Lung (tissue), 12 donors: ENCODE data around the gene ENSA. TPM values are rescaled to one million over a fixed set of nuclear protein-coding genes. Genes with fewer than 3 reads are reported as not detected.
"Not testable (repeated sequence)": the region's sequence is repeated elsewhere in the genome, so short reads cannot be mapped to it uniquely, and the experiment has no call there.

Experiments
- ATAC-seq: fragments of 200-7000 bp; cut with Tn5 transposase; one replicate; pipeline ENCODE4 v1.9.1; 2020; ENCODE audit warnings: moderate number of reproducible peaks; ENCODE audit not compliant: insufficient read depth, low FRiP score
- DNase-seq, 3 donors: peaks; one replicate each; pipeline ENCODE4 v3.0.0-alpha.2; 2013 to 2017
- H3K27ac ChIP-seq, 2 donors: one replicate each; pipeline ENCODE4 v1.5.1; 2013; ENCODE audit warnings: mild to moderate bottlenecking in 2 of 2, moderate library complexity in 2 of 2, control low read depth in 1 of 2, inconsistent platforms in 1 of 2, low read depth in 1 of 2, low read length in 1 of 2
- H3K27me3 ChIP-seq, 3 donors: one replicate each; pipeline ENCODE4 v1.5.1; 2013; ENCODE audit warnings: low read length in 2 of 3; ENCODE audit not compliant: control insufficient read depth in 3 of 3, insufficient read depth in 3 of 3
- H3K36me3 ChIP-seq, 4 donors: one replicate each; pipeline ENCODE4 v1.5.1; 2013; ENCODE audit warnings: low read length in 4 of 4, mild to moderate bottlenecking in 1 of 4, moderate library complexity in 1 of 4; ENCODE audit not compliant: control insufficient read depth in 4 of 4, insufficient read depth in 4 of 4
- H3K4me1 ChIP-seq, 5 donors: one replicate each; pipeline ENCODE4 v1.5.1; 2013; ENCODE audit warnings: low read length in 5 of 5, mild to moderate bottlenecking in 2 of 5, moderate library complexity in 1 of 5; ENCODE audit not compliant: control insufficient read depth in 5 of 5, insufficient read depth in 5 of 5
- H3K4me3 ChIP-seq: one replicate; pipeline ENCODE4 v1.5.1; 2013; ENCODE audit warnings: mild to moderate bottlenecking, control low read depth, moderate library complexity
- H3K9ac ChIP-seq, 2 donors: one replicate each; pipeline ENCODE4 v1.5.1; 2013; ENCODE audit warnings: low read length in 2 of 2, control low read depth in 1 of 2; ENCODE audit not compliant: insufficient read depth in 1 of 2
- H3K9me3 ChIP-seq, 4 donors: one replicate each; pipeline ENCODE4 v1.5.1; 2013; ENCODE audit warnings: low read length in 3 of 4, mild to moderate bottlenecking in 1 of 4, moderate library complexity in 1 of 4; ENCODE audit not compliant: control insufficient read depth in 4 of 4, insufficient read depth in 3 of 4
- CTCF ChIP-seq: IDR thresholded peaks from 2 replicates; pipeline ENCODE4 v1.5.1; 2012; ENCODE audit warnings: mild to moderate bottlenecking; ENCODE audit errors: control extremely low read depth, extremely low read depth
- WGBS, 2 donors: extraction: QIAGEN DNeasy Blood & Tissue Kit; methylation state at CpG; one replicate each; pipeline ENCODE4 v1.1.7; 2013; 5-methylcytosine and 5-hydroxymethylcytosine counted together
- polyA plus RNA-seq, 2 donors: library from polyadenylated mRNA; stranded (reverse); fragments of 200-250 nt; gene quantifications; one replicate each; pipeline ENCODE4 v1.2.1, GENCODE V29; 2013
- total RNA-seq, 2 donors: library from RNA; depleted of rRNA in 1 of 2; stranded (reverse); fragments of >200 nt in 1 of 2; gene quantifications; one replicate each; pipeline ENCODE4 v1.2.1, GENCODE V29; 2014 to 2021
- donor health status: control.
- donor health status: control.
- donor health status: Bipolar disorder and iron deficiency.
- donor health status: healthy.
- donor health status: DM: yes; HTN: yes; CAD: no.

ENSA gene
- total and polyA plus RNA-seq, 4 donors, result 133 to 245 (median 158) TPM

DNA sequence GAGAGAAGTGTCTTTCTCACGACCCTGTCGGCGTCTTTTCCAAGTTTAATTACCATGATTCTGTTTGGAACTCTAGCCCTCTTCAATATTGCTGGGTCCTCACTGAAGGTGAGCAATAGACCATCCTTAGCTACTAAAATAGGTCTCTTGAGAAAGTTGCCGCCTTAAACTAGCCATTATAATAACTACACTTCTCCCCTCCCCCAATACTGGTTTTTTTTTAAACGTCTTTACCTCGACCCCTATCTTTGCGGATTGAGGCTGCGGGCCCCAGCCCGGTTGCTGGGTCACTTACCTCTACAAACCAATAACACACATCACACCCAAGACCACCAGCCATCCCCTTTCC is 672 bp downstream of the ENSA start:
- Histone ChIP-seq H3K27ac (peak overlapping the region; percentile 68 to 93), H3K27me3 (no peaks in the 10 kb centered on the region), H3K4me1 (peaks cover 3 to 16% (median 6%) of the 10 kb centered on the region in 5 donors), H3K36me3 (peaks cover 13 to 34% (median 23%) of the 10 kb centered on the region in 4 donors), H3K4me3 (peak overlapping the region; percentile 71), H3K9me3 (no peaks in the 10 kb centered on the region), H3K9ac (peak overlapping the region; percentile 77 to 97)
- ATAC-seq, result no peak
- TF ChIP-seq CTCF, result no peak
- no peak for DNase-seq
- 1 to 3% methylated on average over 9 of the region's 9 CpGs for whole genome bisulfite sequencing, 2 donors

DNA sequence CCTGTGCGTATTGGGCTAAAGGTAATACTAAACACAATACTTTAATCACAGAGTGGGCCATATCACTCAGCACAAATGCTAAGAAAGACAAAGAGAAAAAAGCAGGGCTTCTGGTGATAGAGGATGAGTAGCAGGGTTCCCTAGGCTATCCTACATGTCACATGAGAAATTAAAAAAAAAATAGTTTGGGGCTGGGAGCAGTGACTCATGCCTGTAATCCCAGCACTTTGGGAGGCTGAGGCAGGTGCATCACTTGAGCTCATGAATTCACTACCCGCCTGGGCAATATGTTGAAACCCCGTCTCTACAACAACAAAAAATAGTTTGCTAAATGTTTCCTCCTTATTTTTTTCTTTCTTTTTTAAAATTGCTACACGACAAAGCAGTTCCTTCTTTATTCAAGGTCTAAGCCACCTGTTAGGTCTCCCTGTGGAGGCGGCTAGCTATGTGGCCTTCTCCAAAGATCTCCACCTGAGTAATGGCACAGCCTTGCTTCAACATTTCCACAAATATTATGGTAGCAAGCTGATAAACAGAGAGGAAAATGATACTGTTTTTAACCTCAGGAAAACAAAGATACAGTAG is 1.5 kb downstream of the ENSA start:
- H3K4me1 ChIP-seq, result peaks cover 5 to 16% (median 6%) of the 10 kb centered on the region in 5 donors
- H3K36me3 ChIP-seq, result peaks cover 16 to 40% (median 25%) of the 10 kb centered on the region in 4 donors
- peak overlapping the region in 1 of 2 donors; percentile 97 for H3K9ac ChIP-seq
- H3K9me3 ChIP-seq, result no peaks in the 10 kb centered on the region
- TF ChIP-seq CTCF, result no peak
- ATAC-seq (no peak), DNase-seq (no peak)
- 59 to 74% methylated on average over 5 of the region's 5 CpGs for WGBS, 2 donors
- no peaks in the 10 kb centered on the region for H3K27me3 ChIP-seq
- no peak overlapping the region for H3K4me3 ChIP-seq
- no peak overlapping the region for H3K27ac ChIP-seq

DNA sequence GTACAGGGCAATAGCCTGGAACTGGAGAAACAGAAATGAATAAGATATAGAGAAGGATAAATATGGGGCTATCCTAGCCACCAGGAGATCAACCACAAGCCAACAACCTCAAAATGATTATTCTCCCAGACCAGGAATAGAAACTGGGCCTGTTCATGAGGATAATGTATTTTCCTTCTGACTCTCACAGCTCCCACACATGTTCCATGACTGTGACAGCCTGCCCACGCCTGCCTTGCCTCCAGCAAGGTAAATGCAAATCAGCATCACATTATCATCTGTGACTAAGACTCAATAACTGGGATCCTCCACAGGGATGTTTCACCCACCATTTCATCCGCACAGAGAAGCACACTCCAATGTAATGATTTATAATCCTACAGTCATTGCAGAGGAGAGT is 3.3 kb downstream of the ENSA start:
- H3K27me3 ChIP-seq, result no peaks in the 10 kb centered on the region
- H3K9me3 ChIP-seq, result no peaks in the 10 kb centered on the region
- DNase-seq (no peak), ATAC-seq (no peak)
- peaks cover 6 to 18% (median 10%) of the 10 kb centered on the region in 5 donors for H3K4me1 ChIP-seq
- no peak overlapping the region for H3K27ac ChIP-seq
- H3K9ac ChIP-seq, result no peak overlapping the region
- peaks cover 18 to 50% (median 30%) of the 10 kb centered on the region in 4 donors for H3K36me3 ChIP-seq
- no peak overlapping the region for H3K4me3 ChIP-seq
- no peak for TF ChIP-seq CTCF
- 92 to 100% methylated on average over 2 of the region's 2 CpGs for WGBS, 2 donors

- not testable (repeated sequence) for ATAC-seq, DNase-seq, H3K27ac ChIP-seq, H3K4me3 ChIP-seq, H3K27me3 ChIP-seq, H3K9ac ChIP-seq, H3K9me3 ChIP-seq
- 75 to 97% methylated on average over 1 of the region's 1 CpG for WGBS, 2 donors
- Histone ChIP-seq H3K36me3 (peaks cover 20 to 64% (median 37%) of the 10 kb centered on the region in 4 donors), H3K4me1 (peaks cover 5 to 30% (median 6%) of the 10 kb centered on the region in 5 donors)
These were observed 4.9 kb downstream of the ENSA start for GRCh38 chr1:150624546-150624945.

DNA sequence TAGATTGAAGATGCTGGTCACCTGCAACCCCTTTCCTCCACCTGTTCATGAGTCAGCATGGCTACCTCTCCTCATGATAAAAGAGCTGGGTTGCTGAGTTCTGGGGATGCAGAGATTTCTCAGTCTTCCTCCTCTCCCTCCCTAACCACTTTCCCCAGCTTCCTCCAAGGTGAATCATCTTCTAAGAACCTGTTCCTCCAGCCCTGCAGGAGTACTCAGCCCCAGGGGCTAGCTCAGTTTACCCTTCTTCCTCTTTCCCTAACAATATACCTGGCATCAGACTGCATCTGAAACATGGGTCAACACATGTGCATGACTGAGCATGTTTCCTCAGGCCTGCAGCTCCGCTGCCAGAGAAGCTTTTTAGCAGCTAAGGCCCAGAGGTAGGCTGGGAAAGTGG is 5.3 kb downstream of the ENSA start:
- H3K36me3 ChIP-seq, result peaks cover 20 to 64% (median 38%) of the 10 kb centered on the region in 4 donors
- H3K9me3 ChIP-seq, H3K9ac ChIP-seq, H3K4me3 ChIP-seq, DNase-seq, ATAC-seq, H3K27me3 ChIP-seq: not testable (repeated sequence)
- H3K27ac ChIP-seq, result peak overlapping the region in 1 of 2 donors; percentile 17
- WGBS, 2 donors, result 85 to 95% methylated on average over 1 of the region's 1 CpG
- H3K4me1 ChIP-seq, result peaks cover 5 to 32% (median 6%) of the 10 kb centered on the region in 5 donors
